Right forelimb (tissue), 1 donor: ENCODE measurements around the gene AHNAK.
A peak's percentile ranks its signal among the peaks of the same experiment; 100 is the strongest.
"Not testable (repeated sequence)": the region's sequence is repeated elsewhere in the genome, so short reads cannot be mapped to it uniquely, and the experiment has no call there.

ENCODE experiments used
- DNase-seq: peaks from one replicate; pipeline ENCODE4 v3.0.0-alpha.2; 2018

AHNAK gene, protein sequence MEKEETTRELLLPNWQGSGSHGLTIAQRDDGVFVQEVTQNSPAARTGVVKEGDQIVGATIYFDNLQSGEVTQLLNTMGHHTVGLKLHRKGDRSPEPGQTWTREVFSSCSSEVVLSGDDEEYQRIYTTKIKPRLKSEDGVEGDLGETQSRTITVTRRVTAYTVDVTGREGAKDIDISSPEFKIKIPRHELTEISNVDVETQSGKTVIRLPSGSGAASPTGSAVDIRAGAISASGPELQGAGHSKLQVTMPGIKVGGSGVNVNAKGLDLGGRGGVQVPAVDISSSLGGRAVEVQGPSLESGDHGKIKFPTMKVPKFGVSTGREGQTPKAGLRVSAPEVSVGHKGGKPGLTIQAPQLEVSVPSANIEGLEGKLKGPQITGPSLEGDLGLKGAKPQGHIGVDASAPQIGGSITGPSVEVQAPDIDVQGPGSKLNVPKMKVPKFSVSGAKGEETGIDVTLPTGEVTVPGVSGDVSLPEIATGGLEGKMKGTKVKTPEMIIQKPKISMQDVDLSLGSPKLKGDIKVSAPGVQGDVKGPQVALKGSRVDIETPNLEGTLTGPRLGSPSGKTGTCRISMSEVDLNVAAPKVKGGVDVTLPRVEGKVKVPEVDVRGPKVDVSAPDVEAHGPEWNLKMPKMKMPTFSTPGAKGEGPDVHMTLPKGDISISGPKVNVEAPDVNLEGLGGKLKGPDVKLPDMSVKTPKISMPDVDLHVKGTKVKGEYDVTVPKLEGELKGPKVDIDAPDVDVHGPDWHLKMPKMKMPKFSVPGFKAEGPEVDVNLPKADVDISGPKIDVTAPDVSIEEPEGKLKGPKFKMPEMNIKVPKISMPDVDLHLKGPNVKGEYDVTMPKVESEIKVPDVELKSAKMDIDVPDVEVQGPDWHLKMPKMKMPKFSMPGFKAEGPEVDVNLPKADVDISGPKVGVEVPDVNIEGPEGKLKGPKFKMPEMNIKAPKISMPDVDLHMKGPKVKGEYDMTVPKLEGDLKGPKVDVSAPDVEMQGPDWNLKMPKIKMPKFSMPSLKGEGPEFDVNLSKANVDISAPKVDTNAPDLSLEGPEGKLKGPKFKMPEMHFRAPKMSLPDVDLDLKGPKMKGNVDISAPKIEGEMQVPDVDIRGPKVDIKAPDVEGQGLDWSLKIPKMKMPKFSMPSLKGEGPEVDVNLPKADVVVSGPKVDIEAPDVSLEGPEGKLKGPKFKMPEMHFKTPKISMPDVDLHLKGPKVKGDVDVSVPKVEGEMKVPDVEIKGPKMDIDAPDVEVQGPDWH (N-terminal part only)

DNA sequence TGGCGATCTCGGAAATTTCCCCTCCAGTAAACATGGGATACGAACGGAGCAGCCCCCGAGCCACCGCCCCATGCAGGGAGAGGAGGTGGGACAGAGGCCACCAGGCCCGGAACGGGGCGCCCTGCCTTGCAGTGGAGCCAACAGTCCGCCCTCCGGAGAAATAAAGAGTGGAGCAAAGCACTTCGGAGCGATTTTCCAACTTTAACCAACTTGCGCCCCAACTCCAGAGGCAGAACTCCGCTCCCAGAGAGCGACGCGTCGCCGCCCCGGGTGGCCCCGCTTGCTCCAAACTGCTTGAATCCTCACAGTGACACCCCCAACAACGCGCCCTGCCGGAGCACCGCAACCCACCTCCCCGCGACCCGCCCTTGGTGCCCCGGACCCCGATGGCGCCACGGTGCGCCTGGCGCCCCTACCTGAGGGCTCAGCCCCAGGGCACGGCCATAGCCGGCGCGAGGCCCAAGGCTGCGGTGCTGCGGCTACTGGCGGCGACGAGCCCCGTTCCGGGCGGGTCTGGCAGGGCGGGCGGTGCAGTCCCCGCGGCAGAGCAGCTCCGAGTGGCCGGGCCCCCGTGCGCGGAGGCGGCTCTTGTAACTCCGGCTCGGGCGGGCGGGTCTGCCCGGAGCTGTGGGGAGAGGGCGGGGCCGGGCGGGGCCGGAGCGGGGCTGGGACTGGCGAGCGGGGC is at the start of gene AHNAK:
Gene AHNAK, minus strand, starts transcription at position 563 of the 685 bp plus-strand sequence. CDS start 10,708 bp downstream, outside the sequence.
- DNase-seq = peak; percentile 90

DNA sequence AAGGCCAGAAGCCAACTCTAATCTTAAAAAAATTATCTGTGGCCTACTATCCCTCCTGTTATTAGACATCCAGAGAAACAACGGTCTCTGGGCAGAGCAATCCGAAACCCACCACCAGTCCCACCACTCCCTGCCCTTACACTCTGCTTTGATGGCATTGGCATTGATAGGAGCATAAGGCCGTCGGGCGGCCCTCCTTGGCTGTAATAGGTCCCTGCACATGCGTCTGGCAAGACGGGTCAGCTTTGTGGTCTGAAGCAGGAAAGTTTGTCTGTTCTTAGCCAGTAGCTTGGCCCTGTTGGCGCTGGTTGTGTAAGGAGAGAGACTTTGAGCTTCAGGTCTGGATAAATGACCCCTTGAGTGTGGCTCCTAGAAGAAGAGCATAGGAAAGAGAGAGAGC is 48.5 kb upstream of the AHNAK start:
- no peak for DNase-seq

DNA sequence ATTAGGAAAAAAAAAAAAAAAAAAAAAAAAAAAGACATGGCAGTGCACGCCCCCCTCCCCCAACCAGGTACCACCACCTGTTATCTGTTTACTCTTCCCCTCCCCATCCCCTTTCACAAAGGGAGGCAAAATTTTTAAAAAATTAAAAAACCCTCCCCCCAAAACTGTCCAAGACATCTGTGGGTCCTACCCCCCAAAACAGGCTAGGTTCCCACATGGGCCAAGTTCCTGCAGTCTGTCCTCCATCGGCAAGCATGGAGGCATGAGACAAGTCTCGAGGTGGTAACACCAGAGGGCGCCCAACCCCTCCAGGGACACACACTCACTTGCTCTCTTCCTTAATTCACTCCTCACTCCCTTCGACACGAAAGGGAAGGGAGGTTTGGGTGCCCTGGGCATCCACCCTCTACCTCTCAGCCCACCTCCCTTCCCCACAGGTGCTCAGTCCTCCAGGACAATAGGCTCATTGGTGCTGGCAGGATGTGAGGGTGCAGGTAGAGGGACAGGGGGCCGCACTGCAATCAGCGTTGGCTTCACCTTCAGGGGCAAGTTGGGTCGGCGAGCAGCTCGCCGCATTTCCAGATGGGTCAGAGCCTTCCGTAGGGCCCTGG is 46.9 kb upstream of the AHNAK start:
- DNase-seq = peak; percentile 67

DNA sequence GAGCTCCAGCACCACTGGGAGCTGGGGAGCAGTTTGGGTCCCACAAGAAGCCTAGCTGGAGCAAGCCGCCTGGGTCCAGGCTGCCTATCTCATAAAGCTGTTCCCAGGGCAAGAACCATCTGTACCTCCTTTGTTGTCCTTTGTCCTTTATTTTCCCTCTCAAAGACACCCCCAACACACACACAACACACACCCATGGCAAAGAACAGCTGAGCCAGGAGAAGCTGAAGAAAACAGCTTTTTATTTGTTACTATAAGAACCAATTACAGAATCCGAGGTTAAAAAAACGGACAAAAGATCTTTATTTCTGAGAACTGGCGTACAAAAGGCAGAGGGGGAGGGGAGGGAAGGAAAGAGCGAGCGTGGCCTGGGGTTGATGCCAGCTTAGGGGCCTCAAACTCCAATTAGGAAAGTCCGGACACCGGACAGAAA is 46.4 kb upstream of the AHNAK start:
- no peak for DNase-seq

DNA sequence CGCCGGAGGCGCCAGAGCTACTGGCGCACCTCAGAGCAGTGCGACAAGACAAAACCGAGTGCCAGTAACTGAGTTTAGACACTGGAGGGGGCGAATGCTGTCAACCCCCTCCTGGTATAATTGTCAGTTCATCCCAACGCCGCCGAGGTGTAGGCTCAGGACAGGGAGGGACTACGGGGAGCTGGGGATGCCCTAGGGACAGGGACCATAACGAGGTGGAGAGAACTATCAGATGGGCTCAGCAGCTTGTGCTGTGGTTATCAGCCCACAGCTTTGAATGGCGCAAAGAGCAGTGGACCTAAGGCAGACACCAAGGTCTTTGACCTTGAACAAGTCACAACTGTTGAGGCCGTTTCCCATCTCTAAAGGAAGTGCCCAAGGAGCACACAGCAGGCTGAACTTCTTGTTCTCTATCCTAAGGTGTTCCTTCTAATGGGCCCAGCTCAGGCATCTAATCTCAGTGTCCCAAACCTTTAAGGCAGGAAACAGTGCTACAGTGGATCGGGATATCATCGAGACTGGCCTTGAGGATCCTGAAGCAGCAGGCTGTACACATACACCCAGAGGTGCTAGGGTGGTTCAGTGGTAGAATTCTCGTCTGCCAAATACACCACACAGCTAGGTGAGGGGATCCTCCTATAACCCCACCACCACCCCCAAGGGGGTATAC is 45.7 kb upstream of the AHNAK start:
- DNase-seq = no peak

DNA sequence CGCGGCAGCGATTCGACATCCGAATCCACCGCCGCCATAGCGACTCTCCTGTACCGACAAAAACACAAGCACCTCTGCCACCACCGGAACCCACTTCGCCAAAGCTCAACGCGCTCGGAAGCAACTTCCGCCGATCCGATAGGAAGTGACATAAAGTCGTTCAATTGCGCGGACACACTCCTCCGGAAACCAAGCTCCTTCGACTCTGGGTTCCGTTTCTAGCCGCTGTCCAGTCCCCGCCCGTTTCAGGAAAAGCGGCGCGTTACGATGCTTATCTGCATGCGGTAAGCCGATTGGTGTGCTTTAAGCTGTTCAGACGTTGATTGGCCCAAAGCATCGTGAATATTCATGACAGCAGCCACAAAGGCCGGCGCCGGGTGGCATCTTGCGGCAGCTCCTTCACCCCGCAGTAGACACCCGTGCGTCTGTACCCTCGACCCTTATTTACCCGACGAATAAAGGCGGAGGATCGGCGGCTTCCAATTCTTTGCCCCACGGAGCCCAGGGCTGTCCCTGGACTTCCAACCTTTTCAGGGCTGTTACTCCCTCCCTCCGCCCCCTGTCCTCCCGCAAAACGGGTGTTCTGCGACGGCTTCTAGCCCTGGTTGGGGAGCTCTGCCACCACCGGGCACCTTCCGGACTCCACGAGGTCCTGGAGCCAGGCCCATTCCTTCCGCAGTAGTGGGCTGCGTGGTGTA is 45.0 kb upstream of the AHNAK start, which contains the start of gene TUT1:
Gene TUT1, minus strand, starts transcription at position 76 of the 698 bp plus-strand sequence. Its CDS starts 38 bp downstream, at position 38.
- peak; percentile 97 for DNase-seq

DNA sequence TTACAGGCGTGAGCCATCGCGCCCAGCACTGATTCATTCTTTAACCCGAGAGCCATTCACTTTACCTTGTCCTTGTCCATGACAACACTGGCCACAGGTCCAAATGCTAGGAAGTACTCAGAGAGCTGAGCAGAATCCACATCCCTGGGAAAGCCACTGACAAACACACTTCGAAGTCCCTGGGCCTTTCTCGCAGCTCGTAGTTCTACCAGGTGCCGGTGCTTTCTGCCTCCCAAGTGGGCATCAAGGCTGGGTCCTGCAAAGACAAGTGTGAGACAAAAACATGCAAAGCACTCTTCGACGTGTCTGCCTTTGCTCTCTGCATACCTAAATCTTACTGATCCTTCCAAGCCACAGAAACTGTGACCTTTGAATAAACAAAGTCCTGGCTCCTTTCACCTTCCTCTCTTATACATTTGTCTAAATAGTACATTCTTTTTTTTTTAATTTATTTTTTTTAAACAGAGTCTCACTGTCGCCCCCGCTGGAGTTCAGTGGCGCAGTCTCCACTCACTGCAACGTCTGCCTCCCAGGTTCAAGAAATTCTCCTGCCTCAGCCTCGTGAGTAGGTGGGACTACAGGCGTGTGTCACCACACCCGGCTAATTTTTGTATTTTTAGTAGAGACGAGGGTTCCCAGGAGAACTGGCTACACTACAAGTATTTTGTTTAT is 42.5 kb upstream of the AHNAK start:
- DNase-seq = no peak

DNA sequence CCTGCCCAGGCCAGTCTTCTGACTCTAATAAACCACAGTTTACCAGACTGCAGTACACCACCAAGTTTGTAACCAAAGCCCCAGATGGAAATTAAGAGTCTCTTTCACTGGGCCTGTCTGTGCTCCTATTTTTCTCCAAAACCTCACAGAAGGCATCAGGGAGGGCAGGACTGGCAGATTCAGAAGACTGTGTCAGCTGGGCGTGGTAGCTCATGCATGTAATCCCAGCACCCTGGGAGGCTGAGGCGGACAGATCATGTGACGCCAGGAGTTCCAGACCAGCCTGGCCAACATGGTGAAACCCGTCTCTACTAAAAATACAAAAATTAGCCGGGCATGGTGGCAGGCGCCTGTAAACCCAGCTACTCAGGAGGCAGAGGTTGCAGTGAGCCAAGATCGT is 38.8 kb upstream of the AHNAK start:
- not testable (repeated sequence) for DNase-seq

DNA sequence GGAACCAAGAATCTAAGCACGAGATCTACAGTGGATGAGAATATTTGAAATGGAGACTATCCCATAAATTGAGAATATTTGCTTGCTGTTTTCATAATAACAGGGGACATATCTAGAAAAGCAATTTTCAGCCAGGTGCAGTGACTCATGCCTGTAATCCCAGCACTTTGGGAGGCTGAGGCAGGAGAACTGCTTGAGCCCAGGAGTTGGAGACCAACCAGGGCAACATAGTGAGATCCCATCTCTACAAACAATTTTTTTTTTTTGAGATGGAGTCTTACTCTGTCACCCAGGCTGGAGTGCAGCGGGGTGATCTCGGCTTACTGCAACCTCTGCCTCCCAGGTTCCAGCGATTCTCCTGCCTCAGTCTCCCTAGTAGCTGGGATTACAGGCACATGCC is 35.1 kb upstream of the AHNAK start:
- not testable (repeated sequence) for DNase-seq

DNA sequence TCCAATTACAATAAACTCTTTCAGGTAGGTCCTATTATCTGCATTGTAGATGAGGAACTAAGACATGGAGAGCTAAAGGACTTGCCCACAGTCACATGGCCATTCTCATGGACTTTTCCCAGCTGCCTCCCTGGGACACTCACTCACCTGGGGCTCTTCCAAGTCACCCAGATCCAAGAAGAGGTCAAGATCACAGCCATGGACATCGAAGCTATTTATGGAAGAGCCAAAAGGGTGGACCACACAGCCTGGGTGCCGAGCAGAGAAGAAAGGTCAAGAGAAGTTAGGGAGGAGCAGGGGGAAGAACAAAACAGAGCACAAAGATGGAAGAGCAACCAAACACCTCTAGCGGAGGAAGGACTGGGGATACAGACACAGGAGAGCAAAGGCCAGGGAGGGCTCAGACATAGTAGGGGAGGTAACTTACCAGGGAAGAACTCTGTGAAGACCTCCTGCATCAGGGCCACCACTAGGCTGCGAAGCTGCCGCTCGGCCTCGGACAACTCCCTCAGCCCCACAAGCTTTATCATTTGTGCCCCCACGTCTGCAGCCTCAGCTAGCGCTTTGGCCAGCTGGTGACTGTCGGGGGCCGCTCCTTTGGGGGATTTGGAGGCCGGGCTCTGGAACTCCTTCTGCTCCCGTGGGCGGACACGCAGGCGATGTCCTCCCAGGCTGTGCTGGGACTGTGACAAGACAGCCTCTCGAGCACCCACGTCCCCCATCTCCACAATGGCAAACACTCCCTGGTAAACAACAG is 34.5 kb upstream of the AHNAK start:
- DNase-seq = no peak

DNA sequence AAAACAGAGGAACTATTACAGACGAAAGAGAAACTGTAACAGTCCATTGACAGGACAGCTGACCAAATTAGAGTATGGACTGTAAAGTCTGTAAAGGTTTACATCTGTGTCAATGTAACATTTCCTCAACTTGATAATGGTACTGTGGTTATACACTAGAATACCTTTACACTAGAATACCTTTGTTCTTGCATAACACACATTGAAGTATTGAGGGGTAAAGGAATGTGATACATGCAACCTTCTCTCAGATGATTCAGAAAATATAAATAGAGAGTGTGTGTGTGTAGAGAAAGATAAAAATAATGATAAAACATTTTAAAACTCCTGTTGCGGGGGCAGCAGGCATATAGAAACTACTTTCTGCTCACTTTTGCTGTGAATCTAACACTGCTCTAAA is 32.6 kb upstream of the AHNAK start:
- no peak for DNase-seq

DNA sequence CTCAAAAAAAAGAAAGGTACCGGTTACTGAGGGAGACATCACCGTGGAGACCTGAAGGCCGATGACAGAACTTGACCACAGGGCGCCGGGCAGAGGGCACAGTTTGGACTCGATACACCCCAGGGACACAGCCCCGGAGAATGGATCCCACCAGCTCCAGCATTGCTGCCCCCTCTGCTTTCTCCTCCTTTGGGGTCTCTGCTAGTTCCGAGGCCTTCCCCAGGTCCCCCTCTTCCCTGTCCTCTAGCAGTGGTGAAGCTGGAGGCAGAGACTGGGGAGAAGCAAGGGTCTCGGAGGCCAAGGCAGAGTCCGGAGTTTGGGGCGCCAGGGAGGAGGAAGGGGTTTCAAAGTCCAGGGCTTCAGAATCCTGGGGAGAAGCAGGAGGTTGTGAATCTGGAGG is 31.9 kb upstream of the AHNAK start:
- DNase-seq = no peak

DNA sequence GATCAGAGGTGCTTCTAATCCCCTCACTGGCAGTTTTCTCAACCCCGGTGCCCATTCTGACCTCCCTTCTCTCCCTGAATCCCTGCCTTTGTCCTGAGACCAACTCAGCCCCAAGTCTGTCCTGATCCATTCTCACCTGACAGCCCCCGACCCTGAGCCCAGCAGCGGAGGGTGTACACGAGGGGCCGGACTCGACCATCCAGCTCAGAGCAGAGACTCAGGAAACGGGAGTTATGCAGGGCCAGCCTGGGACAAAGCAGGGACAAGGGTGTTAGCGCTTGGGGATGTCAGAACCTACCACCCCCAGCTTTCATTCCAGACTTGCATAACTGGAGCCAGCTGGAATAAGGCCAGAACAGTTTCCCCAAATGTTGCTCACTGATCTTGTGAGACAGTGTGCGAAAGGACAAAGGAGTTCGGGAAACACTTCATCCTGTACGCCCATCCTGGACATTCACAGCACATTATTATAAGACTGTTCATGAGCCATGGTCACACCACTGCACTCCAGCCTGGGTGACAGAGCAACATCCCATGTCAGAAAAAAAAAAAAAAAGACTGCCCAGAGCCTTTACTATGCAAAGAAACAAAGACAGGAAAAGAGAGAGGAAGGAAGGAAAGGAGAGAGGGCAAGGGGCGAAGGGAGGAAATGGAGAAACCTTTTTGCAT is 30.6 kb upstream of the AHNAK start:
- no peak for DNase-seq

DNA sequence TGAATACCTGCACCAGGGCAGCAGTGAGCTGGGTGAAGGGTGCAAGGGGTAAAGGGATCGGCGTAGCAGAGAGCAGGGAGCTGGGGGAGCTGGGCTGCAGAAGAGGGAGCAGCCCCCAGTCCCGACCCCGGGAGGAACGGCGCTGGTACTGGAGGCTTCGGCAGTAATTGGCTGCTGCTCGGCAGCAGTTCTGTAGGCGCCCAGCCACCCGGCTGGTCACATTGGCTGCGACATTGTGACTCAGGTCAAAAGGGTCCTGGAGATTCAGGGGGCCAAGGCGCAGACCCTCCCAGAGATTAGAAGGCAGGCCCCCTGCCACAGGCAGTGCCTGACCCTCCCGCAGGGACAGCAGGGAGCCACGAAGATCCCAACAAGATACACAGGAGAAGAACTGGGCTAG is 29.2 kb upstream of the AHNAK start:
- no peak for DNase-seq

DNA sequence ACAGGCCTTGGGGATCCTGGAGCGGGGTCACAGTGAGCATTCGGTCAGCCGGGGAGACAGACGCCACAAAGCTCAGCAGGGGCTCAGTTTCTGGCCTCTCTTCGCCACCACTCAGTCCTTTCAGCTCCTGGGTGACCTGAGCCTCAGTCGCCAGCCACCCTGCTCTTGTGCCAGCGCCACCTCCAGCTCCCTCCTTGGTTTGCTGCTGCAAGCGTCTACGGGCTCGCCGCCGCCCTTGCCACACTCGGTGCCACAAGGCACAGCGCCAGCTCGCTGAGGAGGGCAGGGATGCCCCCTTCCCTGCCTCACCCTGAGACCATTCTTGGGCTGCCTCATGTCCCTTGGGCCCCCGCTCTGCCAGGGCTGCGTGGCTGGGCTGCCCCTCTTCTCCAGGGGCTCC is 28.6 kb upstream of the AHNAK start:
- DNase-seq = no peak

DNA sequence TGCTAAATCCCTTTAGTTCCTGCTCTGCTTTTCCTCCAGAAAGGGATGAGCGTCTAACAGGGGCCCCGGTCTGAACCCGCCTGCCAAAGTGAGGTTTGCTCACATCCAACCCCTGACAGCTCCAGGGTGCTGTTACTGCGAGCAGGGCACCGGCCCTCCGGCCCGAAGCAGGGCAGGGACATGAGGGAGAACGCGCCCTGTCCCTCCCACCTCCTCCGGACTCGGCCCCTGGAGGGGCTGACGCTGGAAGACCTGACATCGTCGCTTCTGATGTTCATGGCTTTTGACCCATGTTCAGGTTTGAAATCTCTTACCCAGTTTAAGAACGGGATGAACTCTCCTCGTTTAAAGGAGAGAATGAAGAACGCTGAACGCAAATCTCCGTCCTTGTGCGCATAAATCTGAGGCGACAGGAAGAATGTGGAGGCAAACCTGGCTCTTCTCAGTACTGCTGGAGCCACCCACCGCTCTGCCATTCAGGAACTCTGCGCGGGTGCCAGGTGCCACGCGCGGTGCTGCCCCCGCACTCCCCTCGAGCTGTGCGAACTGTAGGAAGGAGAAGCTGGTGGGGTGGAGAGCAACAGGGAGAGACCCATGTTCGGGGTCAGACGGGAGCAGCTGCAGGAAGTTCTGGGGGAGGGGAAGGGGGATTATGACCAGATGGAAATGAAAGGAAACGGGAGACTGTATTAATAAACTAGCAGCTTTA is 27.9 kb upstream of the AHNAK start:
- peak; percentile 66 for DNase-seq

DNA sequence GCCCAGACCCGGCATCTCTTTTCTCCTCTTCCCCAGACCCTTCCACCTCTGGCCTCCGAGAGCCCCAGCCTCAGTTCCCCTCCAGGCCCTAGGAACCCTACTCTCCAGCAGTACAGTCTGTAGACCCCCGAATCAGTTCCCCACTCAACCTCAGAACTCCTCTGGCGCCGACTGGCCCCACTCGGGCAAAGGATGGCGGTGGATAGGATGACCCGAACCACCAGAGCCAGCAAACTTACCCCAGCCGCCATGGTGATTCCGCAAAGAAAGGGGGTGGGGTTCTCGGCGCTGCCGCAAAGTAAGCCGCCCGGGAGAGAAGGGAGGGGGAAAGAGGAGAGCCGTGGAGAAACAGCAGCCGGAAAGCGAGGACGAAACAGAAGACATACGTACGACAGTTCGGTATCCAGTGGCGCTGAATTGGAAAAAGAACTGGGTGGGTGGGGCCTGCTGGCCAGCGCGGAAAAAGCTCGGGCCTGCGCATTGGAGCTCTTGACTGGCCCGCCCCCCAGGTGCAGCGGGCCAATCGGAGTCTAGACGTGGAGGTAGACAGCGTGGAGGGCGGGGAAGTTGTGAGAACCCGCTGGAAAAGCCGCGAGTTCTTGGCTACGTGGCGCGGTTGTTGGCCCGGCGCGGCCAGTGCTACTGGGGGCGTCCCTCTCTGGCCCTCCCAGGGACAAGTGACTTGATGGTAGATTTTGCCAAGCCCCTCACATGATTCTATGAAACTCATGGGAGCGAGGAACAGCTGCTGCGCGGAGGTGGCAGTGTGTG is 27.2 kb upstream of the AHNAK start, which contains the start of gene EEF1G:
Gene EEF1G, minus strand, starts transcription at position 300 of the 771 bp plus-strand sequence. Its CDS starts 49 bp downstream, at position 251.
- DNase-seq = peak; percentile 99
